ENCODE data around the gene MEIOSIN.

- no peak for TF ChIP-seq CTCF (IDR thresholded peaks at IDR 0.05; ENCODE audit: borderline replicate concordance, extremely low read depth, low read length, poor library complexity, severe bottlenecking)
- no peak for TF ChIP-seq EZH2 (IDR thresholded peaks at IDR 0.05; ENCODE audit: borderline replicate concordance, low read depth, low read length, severe bottlenecking)
These were observed 39.7 kb downstream of the MEIOSIN start for GRCh38 chr19:45772912-45773311.
